ENCODE measurements around the gene LSAMP.

LSAMP gene

DNA sequence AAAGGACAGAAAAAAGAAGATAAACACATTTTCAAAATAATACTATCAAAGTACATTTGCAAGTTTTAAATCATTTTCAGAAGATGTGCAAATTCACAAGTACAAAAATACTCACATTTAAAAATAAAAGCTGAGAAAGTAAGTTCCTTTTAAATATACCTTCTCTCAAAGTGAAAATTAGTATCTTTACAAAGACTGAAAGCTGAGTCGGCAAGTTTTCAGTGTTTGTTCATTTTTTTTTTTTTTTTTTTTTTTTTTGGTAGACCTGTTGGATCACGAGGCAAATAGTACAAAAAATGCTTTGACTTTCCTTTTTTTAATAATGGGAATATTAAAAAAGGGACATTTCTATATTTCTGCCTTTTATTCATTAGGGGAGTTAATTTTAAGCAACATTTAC, 317.8 kb downstream of the LSAMP start:
- ChIA-PET POLR2A (no interaction called here), CTCF (no interaction called here)
- Histone ChIP-seq H3K9me3 (ENCODE audit: control insufficient read depth, insufficient read depth, low read depth, low read length) (no peaks in the 10 kb centered on the region), H3K27ac (ENCODE audit: extremely low read depth, low read depth, low read length) (no peak overlapping the region), H3K36me3 (ENCODE audit: control insufficient read depth in 2 of 2, insufficient read depth in 1 of 2, low read length in 2 of 2) (no peaks in the 10 kb centered on the region), H3K4me3 (ENCODE audit: low read depth, low read length) (no peak overlapping the region), H3K4me1 (ENCODE audit: control insufficient read depth, insufficient read depth, low read length) (no peaks in the 10 kb centered on the region)
- no peak for TF ChIP-seq ZBTB20 (tag by site-specific recombination; IDR thresholded peaks at IDR 0.05)
- TF ChIP-seq TCF7L2 (IDR thresholded peaks at IDR 0.05; ENCODE audit: borderline replicate concordance, low read depth, low read length), result no peak
- no peak for TF ChIP-seq ZNF558 (tag by site-specific recombination; IDR thresholded peaks at IDR 0.05)
- no peak for TF ChIP-seq IKZF3 (tag by site-specific recombination; IDR thresholded peaks at IDR 0.05)
- no peak for TF ChIP-seq ZNF140 (tag by site-specific recombination; IDR thresholded peaks at IDR 0.05)
- no peak for TF ChIP-seq ZNF48 (tag by site-specific recombination; IDR thresholded peaks at IDR 0.05)

DNA sequence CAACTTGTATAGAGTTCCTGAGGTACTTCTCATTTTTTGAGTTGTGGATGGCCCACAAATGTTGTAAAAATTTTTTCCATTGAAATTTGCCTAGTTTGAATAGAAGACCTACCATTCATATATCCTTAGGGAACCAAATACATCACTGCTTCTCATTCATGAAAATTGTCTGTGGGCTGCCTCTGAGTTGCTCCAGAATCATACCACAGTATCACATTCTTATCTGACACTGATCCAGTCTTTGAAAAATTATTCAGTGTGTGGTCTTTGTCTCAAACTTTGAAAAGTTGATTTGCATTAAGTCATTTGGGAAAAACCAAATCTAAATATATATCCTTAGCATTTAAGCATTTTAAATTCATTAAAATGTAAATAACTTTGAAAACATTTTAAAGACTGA, 321.1 kb downstream of the LSAMP start:
- H3K4me1 ChIP-seq (ENCODE audit: control insufficient read depth, insufficient read depth, low read length), result no peaks in the 10 kb centered on the region
- no peaks in the 10 kb centered on the region for H3K9me3 ChIP-seq (ENCODE audit: control insufficient read depth, insufficient read depth, low read depth, low read length)
- TF ChIP-seq ZSCAN23 (tag by site-specific recombination; IDR thresholded peaks at IDR 0.05), result no peak
- TF ChIP-seq, protein P1, sequence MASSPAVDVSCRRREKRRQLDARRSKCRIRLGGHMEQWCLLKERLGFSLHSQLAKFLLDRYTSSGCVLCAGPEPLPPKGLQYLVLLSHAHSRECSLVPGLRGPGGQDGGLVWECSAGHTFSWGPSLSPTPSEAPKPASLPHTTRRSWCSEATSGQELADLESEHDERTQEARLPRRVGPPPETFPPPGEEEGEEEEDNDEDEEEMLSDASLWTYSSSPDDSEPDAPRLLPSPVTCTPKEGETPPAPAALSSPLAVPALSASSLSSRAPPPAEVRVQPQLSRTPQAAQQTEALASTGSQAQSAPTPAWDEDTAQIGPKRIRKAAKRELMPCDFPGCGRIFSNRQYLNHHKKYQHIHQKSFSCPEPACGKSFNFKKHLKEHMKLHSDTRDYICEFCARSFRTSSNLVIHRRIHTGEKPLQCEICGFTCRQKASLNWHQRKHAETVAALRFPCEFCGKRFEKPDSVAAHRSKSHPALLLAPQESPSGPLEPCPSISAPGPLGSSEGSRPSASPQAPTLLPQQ (tag by site-specific recombination; IDR thresholded peaks at IDR 0.05), result no peak
- no peaks in the 10 kb centered on the region for H3K36me3 ChIP-seq (ENCODE audit: control insufficient read depth in 2 of 2, insufficient read depth in 1 of 2, low read length in 2 of 2)
- no peak overlapping the region for H3K4me3 ChIP-seq (ENCODE audit: low read depth, low read length)
- H3K27ac ChIP-seq (ENCODE audit: extremely low read depth, low read depth, low read length), result no peak overlapping the region
- POLR2A ChIA-PET, result no interaction called here
- CTCF ChIA-PET, result no interaction called here

DNA sequence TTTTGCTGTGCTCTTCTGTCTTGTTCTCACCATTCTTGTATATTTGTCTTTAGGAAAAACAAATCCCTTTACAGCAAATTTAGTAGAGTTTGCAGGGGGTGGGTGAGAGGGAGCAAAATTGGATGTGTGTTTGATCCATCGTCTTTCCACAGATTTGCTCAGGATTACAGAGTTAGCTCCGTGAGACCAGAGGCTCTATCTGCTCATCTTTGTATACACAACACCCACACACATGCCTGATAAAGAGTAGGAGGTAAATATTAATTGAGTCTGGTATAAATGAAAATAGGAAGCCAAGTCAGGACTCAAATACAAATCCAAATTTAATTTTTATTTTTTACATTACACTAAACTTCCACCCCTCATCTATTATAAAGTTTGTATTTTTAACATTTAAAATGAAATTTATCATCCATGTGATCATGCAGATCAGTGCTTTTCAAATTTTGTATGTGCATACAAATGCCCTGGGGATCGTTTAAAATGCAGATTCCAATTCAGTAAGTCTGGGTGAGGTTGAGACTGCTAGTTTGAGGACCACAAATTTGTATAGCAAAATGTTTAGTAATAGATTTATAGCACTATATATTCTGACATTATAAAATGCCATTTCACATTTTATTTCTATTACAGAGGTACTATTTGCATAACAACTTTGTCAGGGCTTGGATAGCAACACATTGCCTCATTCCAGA, 326.7 kb downstream of the LSAMP start:
- ChIA-PET POLR2A (no interaction called here), CTCF (no interaction called here)
- Histone ChIP-seq H3K9me3 (ENCODE audit: control insufficient read depth, insufficient read depth, low read depth, low read length) (no peaks in the 10 kb centered on the region), H3K27ac (ENCODE audit: extremely low read depth, low read depth, low read length) (no peak overlapping the region), H3K4me3 (ENCODE audit: low read depth, low read length) (no peak overlapping the region), H3K36me3 (ENCODE audit: control insufficient read depth in 2 of 2, insufficient read depth in 1 of 2, low read length in 2 of 2) (no peaks in the 10 kb centered on the region), H3K4me1 (ENCODE audit: control insufficient read depth, insufficient read depth, low read length) (no peaks in the 10 kb centered on the region; the same call in 1 of the 2 replicates)
- TF ChIP-seq GLIS1 (tag by site-specific recombination; IDR thresholded peaks at IDR 0.05) (no peak), ZNF302 (tag by site-specific recombination; IDR thresholded peaks at IDR 0.05; ENCODE audit: low read depth) (no peak), ZNF544 (tag by site-specific recombination; IDR thresholded peaks at IDR 0.05) (no peak), HOXC10 (CRISPR knock-in tag; IDR thresholded peaks at IDR 0.05) (no peak), HOXA7 (CRISPR knock-in tag; IDR thresholded peaks at IDR 0.05; ENCODE audit: borderline replicate concordance) (no peak), ZNF501 (tag by site-specific recombination; IDR thresholded peaks at IDR 0.05) (no peak), WT1 (tag by site-specific recombination; IDR thresholded peaks at IDR 0.05) (no peak), ZBTB17 (tag by site-specific recombination; IDR thresholded peaks at IDR 0.05) (no peak), ZNF624 (tag by site-specific recombination; IDR thresholded peaks at IDR 0.05) (no peak), ZNF114 (tag by site-specific recombination; IDR thresholded peaks at IDR 0.05) (no peak)
- TF ChIP-seq, protein P2, sequence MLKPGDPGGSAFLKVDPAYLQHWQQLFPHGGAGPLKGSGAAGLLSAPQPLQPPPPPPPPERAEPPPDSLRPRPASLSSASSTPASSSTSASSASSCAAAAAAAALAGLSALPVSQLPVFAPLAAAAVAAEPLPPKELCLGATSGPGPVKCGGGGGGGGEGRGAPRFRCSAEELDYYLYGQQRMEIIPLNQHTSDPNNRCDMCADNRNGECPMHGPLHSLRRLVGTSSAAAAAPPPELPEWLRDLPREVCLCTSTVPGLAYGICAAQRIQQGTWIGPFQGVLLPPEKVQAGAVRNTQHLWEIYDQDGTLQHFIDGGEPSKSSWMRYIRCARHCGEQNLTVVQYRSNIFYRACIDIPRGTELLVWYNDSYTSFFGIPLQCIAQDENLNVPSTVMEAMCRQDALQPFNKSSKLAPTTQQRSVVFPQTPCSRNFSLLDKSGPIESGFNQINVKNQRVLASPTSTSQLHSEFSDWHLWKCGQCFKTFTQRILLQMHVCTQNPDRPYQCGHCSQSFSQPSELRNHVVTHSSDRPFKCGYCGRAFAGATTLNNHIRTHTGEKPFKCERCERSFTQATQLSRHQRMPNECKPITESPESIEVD (tag by site-specific recombination; IDR thresholded peaks at IDR 0.05), result no peak
- TF ChIP-seq, protein P3, sequence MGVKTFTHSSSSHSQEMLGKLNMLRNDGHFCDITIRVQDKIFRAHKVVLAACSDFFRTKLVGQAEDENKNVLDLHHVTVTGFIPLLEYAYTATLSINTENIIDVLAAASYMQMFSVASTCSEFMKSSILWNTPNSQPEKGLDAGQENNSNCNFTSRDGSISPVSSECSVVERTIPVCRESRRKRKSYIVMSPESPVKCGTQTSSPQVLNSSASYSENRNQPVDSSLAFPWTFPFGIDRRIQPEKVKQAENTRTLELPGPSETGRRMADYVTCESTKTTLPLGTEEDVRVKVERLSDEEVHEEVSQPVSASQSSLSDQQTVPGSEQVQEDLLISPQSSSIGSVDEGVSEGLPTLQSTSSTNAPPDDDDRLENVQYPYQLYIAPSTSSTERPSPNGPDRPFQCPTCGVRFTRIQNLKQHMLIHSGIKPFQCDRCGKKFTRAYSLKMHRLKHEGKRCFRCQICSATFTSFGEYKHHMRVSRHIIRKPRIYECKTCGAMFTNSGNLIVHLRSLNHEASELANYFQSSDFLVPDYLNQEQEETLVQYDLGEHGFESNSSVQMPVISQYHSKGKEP (tag by site-specific recombination; IDR thresholded peaks at IDR 0.05), result no peak
- TF ChIP-seq, protein P4, sequence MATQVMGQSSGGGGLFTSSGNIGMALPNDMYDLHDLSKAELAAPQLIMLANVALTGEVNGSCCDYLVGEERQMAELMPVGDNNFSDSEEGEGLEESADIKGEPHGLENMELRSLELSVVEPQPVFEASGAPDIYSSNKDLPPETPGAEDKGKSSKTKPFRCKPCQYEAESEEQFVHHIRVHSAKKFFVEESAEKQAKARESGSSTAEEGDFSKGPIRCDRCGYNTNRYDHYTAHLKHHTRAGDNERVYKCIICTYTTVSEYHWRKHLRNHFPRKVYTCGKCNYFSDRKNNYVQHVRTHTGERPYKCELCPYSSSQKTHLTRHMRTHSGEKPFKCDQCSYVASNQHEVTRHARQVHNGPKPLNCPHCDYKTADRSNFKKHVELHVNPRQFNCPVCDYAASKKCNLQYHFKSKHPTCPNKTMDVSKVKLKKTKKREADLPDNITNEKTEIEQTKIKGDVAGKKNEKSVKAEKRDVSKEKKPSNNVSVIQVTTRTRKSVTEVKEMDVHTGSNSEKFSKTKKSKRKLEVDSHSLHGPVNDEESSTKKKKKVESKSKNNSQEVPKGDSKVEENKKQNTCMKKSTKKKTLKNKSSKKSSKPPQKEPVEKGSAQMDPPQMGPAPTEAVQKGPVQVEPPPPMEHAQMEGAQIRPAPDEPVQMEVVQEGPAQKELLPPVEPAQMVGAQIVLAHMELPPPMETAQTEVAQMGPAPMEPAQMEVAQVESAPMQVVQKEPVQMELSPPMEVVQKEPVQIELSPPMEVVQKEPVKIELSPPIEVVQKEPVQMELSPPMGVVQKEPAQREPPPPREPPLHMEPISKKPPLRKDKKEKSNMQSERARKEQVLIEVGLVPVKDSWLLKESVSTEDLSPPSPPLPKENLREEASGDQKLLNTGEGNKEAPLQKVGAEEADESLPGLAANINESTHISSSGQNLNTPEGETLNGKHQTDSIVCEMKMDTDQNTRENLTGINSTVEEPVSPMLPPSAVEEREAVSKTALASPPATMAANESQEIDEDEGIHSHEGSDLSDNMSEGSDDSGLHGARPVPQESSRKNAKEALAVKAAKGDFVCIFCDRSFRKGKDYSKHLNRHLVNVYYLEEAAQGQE (tag by site-specific recombination; IDR thresholded peaks at IDR 0.05), result no peak
- TF ChIP-seq, protein P5, sequence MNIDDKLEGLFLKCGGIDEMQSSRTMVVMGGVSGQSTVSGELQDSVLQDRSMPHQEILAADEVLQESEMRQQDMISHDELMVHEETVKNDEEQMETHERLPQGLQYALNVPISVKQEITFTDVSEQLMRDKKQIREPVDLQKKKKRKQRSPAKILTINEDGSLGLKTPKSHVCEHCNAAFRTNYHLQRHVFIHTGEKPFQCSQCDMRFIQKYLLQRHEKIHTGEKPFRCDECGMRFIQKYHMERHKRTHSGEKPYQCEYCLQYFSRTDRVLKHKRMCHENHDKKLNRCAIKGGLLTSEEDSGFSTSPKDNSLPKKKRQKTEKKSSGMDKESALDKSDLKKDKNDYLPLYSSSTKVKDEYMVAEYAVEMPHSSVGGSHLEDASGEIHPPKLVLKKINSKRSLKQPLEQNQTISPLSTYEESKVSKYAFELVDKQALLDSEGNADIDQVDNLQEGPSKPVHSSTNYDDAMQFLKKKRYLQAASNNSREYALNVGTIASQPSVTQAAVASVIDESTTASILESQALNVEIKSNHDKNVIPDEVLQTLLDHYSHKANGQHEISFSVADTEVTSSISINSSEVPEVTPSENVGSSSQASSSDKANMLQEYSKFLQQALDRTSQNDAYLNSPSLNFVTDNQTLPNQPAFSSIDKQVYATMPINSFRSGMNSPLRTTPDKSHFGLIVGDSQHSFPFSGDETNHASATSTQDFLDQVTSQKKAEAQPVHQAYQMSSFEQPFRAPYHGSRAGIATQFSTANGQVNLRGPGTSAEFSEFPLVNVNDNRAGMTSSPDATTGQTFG (tag by site-specific recombination; IDR thresholded peaks at IDR 0.05; ENCODE audit: borderline replicate concordance), result no peak
